H1 (cell line): ENCODE measurements around the gene HNRNPK. TPM values are rescaled to one million over a fixed set of nuclear protein-coding genes. Genes with fewer than 3 reads are reported as not detected.

Experiments used
- CTCF ChIA-PET: fragments of 300-600 bp; sonication (Branson Sonifier 250); formaldehyde crosslinking; loops from one replicate; lab custom pipeline; 2021; ENCODE audit not compliant: partially characterized antibody; lab: Charles Lee
- POLR2A ChIA-PET: fragments of 300-600 bp; sonication (Branson Sonifier 250); formaldehyde crosslinking; loops from one replicate; lab custom pipeline; 2021; ENCODE audit warnings: inconsistent platforms; ENCODE audit not compliant: partially characterized antibody; lab: Charles Lee
- DNase-seq, 2 experiments: peaks; one replicate each; pipeline versions ENCODE4 v3.0.0 to v3.0.0-alpha.2; 2010 to 2022; ENCODE audit warnings: low spot score in 2 of 2, low read depth in 1 of 2, mixed read lengths in 1 of 2
- FAIRE-seq: peaks from 2 replicates; lab custom pipeline; 2011; peaks lifted over from hg19 to GRCh38; lab: Jason Lieb, UNC
- H2AFZ ChIP-seq: 2 replicates; pipeline ENCODE4 v1.8.1; 2012; ENCODE audit warnings: low read length, inconsistent platforms
- H2AK5ac ChIP-seq: 2 replicates; pipeline ENCODE4 v1.6.1; 2013; ENCODE audit warnings: low read depth, low read length
- H2BK120ac ChIP-seq: replicated peaks from 2 replicates; pipeline ENCODE3; 2013; ENCODE audit warnings: low read depth, low read length, inconsistent platforms
- H2BK12ac ChIP-seq: 2 replicates; pipeline ENCODE4 v1.6.1; 2013; ENCODE audit warnings: low read depth, low read length
- H2BK15ac ChIP-seq: 2 replicates; pipeline ENCODE4 v1.6.1; 2013; ENCODE audit warnings: low read length
- H2BK20ac ChIP-seq: 2 replicates; pipeline ENCODE4 v1.6.1; 2013; ENCODE audit warnings: low read length
- H2BK5ac ChIP-seq: 2 replicates; pipeline ENCODE4 v1.6.1; 2013; ENCODE audit warnings: low read depth, low read length
- H3K14ac ChIP-seq: 2 replicates; pipeline ENCODE4 v1.6.1; 2013; ENCODE audit warnings: inconsistent platforms; ENCODE audit not compliant: insufficient read length
- H3K18ac ChIP-seq: 2 replicates; pipeline ENCODE4 v1.6.1; 2013; ENCODE audit warnings: low read length; ENCODE audit errors: extremely low read depth
- H3K23ac ChIP-seq: 2 replicates; pipeline ENCODE4 v1.6.1; 2013; ENCODE audit warnings: inconsistent platforms; ENCODE audit not compliant: insufficient read length
- H3K23me2 ChIP-seq: 2 replicates; pipeline ENCODE4 v1.6.1; 2013; ENCODE audit warnings: low read depth, low read length
- H3K27ac ChIP-seq: 2 replicates; pipeline ENCODE4 v1.6.1; 2011; ENCODE audit warnings: low read depth, low read length, inconsistent platforms
- H3K27me3 ChIP-seq, 4 experiments: replicated peaks in 1 of 4; 1 replicate in 1 of 4; 2 replicates in 3 of 4; pipeline versions ENCODE4 v1.6.1 to v1.8.1; 2011 to 2013; ENCODE audit warnings: low read length in 3 of 4, mild to moderate bottlenecking in 3 of 4, inconsistent platforms in 2 of 4, mixed read lengths in 2 of 4, moderate library complexity in 1 of 4; ENCODE audit not compliant: control insufficient read depth in 3 of 4, insufficient read depth in 3 of 4; ENCODE audit errors: extremely low read depth in 1 of 4
- H3K36me3 ChIP-seq, 4 experiments: 2 replicates each; pipeline versions ENCODE4 v1.6.1 to v1.8.1; 2011 to 2013; ENCODE audit warnings: mild to moderate bottlenecking in 4 of 4, low read length in 3 of 4, moderate library complexity in 2 of 4, control low read depth in 1 of 4, inconsistent platforms in 1 of 4; ENCODE audit not compliant: insufficient read depth in 4 of 4, control insufficient read depth in 2 of 4
- H3K4ac ChIP-seq: replicated peaks from 2 replicates; pipeline ENCODE3; 2013; ENCODE audit warnings: low read length, low read depth, mixed read lengths, inconsistent platforms; ENCODE audit not compliant: insufficient read length
- H3K4me1 ChIP-seq, 4 experiments: replicated peaks in 1 of 4; 1 replicate in 1 of 4; 2 replicates in 3 of 4; pipeline versions ENCODE4 v1.6.1 to v1.8.1; 2011 to 2013; ENCODE audit warnings: low read length in 3 of 4, inconsistent platforms in 2 of 4, mixed read lengths in 1 of 4; ENCODE audit not compliant: insufficient read depth in 4 of 4, control insufficient read depth in 3 of 4
- H3K4me2 ChIP-seq, 2 experiments: 2 replicates each; pipeline versions ENCODE4 v1.6.1 to v1.8.1; 2011 to 2013; ENCODE audit warnings: low read depth in 2 of 2, low read length in 2 of 2, control low read depth in 1 of 2, inconsistent platforms in 1 of 2, mild to moderate bottlenecking in 1 of 2; ENCODE audit not compliant: insufficient read depth in 1 of 2
- H3K4me3 ChIP-seq, 4 experiments: fragments of 200-600, 300-600 bp in 1 of 4; sonication (generic), shearing (Covaris generic), sonication (Bioruptor Twin) in 1 of 4; 2 replicates each; pipeline versions ENCODE4 v1.5.1 to v1.8.1; 2011 to 2016; ENCODE audit warnings: low read length in 4 of 4, low read depth in 3 of 4, control low read depth in 2 of 4, inconsistent platforms in 2 of 4, mild to moderate bottlenecking in 2 of 4, mixed read lengths in 1 of 4, moderate library complexity in 1 of 4; ENCODE audit not compliant: insufficient read depth in 2 of 4; ENCODE audit errors: extremely low read depth in 1 of 4
- H3K56ac ChIP-seq: replicated peaks from 2 replicates; pipeline ENCODE3; 2013; ENCODE audit warnings: low read depth, mild to moderate bottlenecking, mixed read lengths, low read length, inconsistent platforms; ENCODE audit not compliant: insufficient read length
- H3K79me1 ChIP-seq: 2 replicates; pipeline ENCODE4 v1.6.1; 2013; ENCODE audit warnings: low read depth, low read length, control low read depth
- H3K79me2 ChIP-seq, 2 experiments: 2 replicates each; pipeline versions ENCODE4 v1.6.1 to v1.8.1; 2012 to 2013; ENCODE audit warnings: low read length in 2 of 2, mild to moderate bottlenecking in 2 of 2, inconsistent platforms in 1 of 2; ENCODE audit not compliant: insufficient read depth in 2 of 2, control insufficient read depth in 1 of 2
- H3K9ac ChIP-seq, 4 experiments: replicated peaks in 1 of 4; 1 replicate in 1 of 4; 2 replicates in 3 of 4; pipeline versions ENCODE4 v1.6.1 to v1.8.1; 2011 to 2013; ENCODE audit warnings: low read depth in 3 of 4, low read length in 3 of 4, control low read depth in 2 of 4, mild to moderate bottlenecking in 2 of 4, moderate library complexity in 2 of 4, inconsistent platforms in 1 of 4; ENCODE audit errors: extremely low read depth in 1 of 4
- H3K9me3 ChIP-seq, 2 experiments: 2 replicates each; pipeline versions ENCODE4 v1.6.1 to v1.8.1; 2012 to 2013; ENCODE audit warnings: mild to moderate bottlenecking in 2 of 2, moderate library complexity in 2 of 2, control low read depth in 1 of 2, inconsistent platforms in 1 of 2, low read depth in 1 of 2, low read length in 1 of 2, mixed read lengths in 1 of 2; ENCODE audit not compliant: insufficient read depth in 2 of 2
- H4K20me1 ChIP-seq, 2 experiments: replicated peaks in 1 of 2; 2 replicates each; pipeline versions ENCODE3 to v1.8.1; 2011 to 2013; ENCODE audit warnings: inconsistent platforms in 2 of 2, low read length in 2 of 2, mild to moderate bottlenecking in 1 of 2; ENCODE audit not compliant: insufficient read depth in 2 of 2, control insufficient read depth in 1 of 2
- H4K5ac ChIP-seq: 2 replicates; pipeline ENCODE4 v1.6.1; 2013; ENCODE audit warnings: low read length, low read depth, mixed read lengths, inconsistent platforms; ENCODE audit not compliant: insufficient read length
- H4K8ac ChIP-seq: 2 replicates; pipeline ENCODE4 v1.8.0; 2013; ENCODE audit warnings: mild to moderate bottlenecking, moderate library complexity, low read length, inconsistent platforms; ENCODE audit not compliant: insufficient read depth; ENCODE audit errors: extremely low read depth
- H4K91ac ChIP-seq: replicated peaks from 2 replicates; pipeline ENCODE3; 2013; ENCODE audit warnings: low read length, mixed read lengths, inconsistent platforms; ENCODE audit not compliant: insufficient read length
- EZH2 ChIP-seq: fragments of 200-600 bp; sonication (generic); IDR thresholded peaks from 2 replicates; pipeline ENCODE4 v1.7.1; 2012; ENCODE audit warnings: low read depth, mild to moderate bottlenecking, moderate library complexity, low read length, inconsistent platforms; ENCODE audit not compliant: severe bottlenecking
- RBBP5 ChIP-seq: IDR thresholded peaks from 2 replicates; pipeline ENCODE4 v1.7.1; 2012; ENCODE audit warnings: low read depth, mild to moderate bottlenecking, inconsistent platforms, low read length, moderate library complexity, borderline replicate concordance
- WGBS, 2 experiments: shearing (Covaris generic) in 1 of 2; methylation state at CpG; one replicate each; pipeline versions ENCODE4 v1.1.6 to v1.1.7; 2013 to 2015; ENCODE audit warnings: low lambda C conversion rate in 2 of 2, mixed read lengths in 2 of 2, inconsistent platforms in 1 of 2, low coverage in 1 of 2, missing lambda C conversion rate in 1 of 2; ENCODE audit not compliant: insufficient replicate concordance in 2 of 2, insufficient coverage in 1 of 2, insufficient read length in 1 of 2; ENCODE audit errors: extremely low coverage in 1 of 2, missing lambda C conversion rate in 1 of 2; 5-methylcytosine and 5-hydroxymethylcytosine counted together
- polyA plus RNA-seq, 7 experiments: library from polyadenylated mRNA; depleted of rRNA in 3 of 7; stranded (reverse) in 5 of 7; unstranded in 2 of 7; fragments of >200 nt in 5 of 7; fragments of 200-250 nt in 2 of 7; gene quantifications; 1 replicate in 5 of 7; 2 replicates in 1 of 7; 4 replicates in 1 of 7; pipeline versions ENCODE4 v1.2.1 to v1.2.3, GENCODE V29; 2011 to 2013; ENCODE audit warnings: missing spikeins in 2 of 7, mixed read lengths in 2 of 7
- total RNA-seq: library from RNA; stranded (reverse); fragmentation: NEBNext Ultra II Directional; extraction: Animal tissue kit (Norgen Biotek cat#: 25700); gene quantifications from 2 replicates; pipeline ENCODE4 v1.2.1, GENCODE V29; 2021

Gene HNRNPK
- total and polyA plus RNA-seq, 2 of the 8 experiments (the other 6 are each of a cell fraction or from before 2014, with no cell fraction given), result 414 to 887 TPM

GRCh38 chr9:84001621-84002020, 21.6 kb upstream of the HNRNPK start:
- H3K18ac ChIP-seq, result no peak overlapping the region
- peaks cover 5% of the 10 kb centered on the region; the same call in 1 of the 2 replicates for H3K79me1 ChIP-seq
- DNase-seq, result no peak
- H3K56ac ChIP-seq, result no peak overlapping the region
- H3K4ac ChIP-seq, result no peak overlapping the region
- H4K8ac ChIP-seq, result no peak overlapping the region; the same call in 1 of the 2 replicates
- H3K9ac ChIP-seq, result no peak overlapping the region
- no peak overlapping the region for H3K23ac ChIP-seq
- H3K27me3 ChIP-seq, result no peaks in the 10 kb centered on the region
- H3K4me1 ChIP-seq, result no peaks in the 10 kb centered on the region
- no peak overlapping the region for H4K5ac ChIP-seq
- no peak overlapping the region for H3K27ac ChIP-seq
- H3K4me3 ChIP-seq, result no peak overlapping the region
- H4K91ac ChIP-seq, result no peak overlapping the region
- peaks cover 0 to 7% of the 10 kb centered on the region in 2 experiments; a peak in 2 of 4 replicates for H3K79me2 ChIP-seq
- H3K23me2 ChIP-seq, result no peaks in the 10 kb centered on the region
- H2AK5ac ChIP-seq, result no peak overlapping the region
- H3K36me3 ChIP-seq, result peaks cover 0 to 35% (median 10%) of the 10 kb centered on the region in 4 experiments; a peak in 5 of 8 replicates
- CTCF ChIA-PET, result no interaction called here
- no peak overlapping the region for H3K14ac ChIP-seq
- no peaks in the 10 kb centered on the region for H3K9me3 ChIP-seq
- H3K4me2 ChIP-seq, result no peak overlapping the region
- H2BK120ac ChIP-seq, result no peak overlapping the region
- H2BK20ac ChIP-seq, result no peak overlapping the region
- H4K20me1 ChIP-seq, result peaks cover 0 to 3% of the 10 kb centered on the region in 2 experiments
- WGBS, 2 experiments, result 100% methylated on average over 2 of the region's 2 CpGs; no CpG with 5 or more reads in 1 of the 2 experiments
- H2BK12ac ChIP-seq, result no peak overlapping the region
- no peak overlapping the region for H2BK15ac ChIP-seq
- no peak for FAIRE-seq
- no peak overlapping the region for H2BK5ac ChIP-seq
- TF ChIP-seq EZH2, result no peak
- TF ChIP-seq RBBP5, result no peak
- no peak overlapping the region for H2AFZ ChIP-seq
- POLR2A ChIA-PET, result interaction anchor here (1.5 to 2.0 kb wide), 2 partner anchors 21 to 30 kb away, joined by 3 to 7 read pairs; partner anchors contain the start of genes HNRNPK and RMI1
